Measurements from ENCODE around the gene SYAP1. TPM values are rescaled to one million over a fixed set of nuclear protein-coding genes. Genes with fewer than 3 reads are reported as not detected.
"Not testable (repeated sequence)": the region's sequence is repeated elsewhere in the genome, so short reads cannot be mapped to it uniquely, and the experiment has no call there.

The SYAP1 gene
- total and polyA plus RNA-seq, 4 experiments from 2014 or later, result 13.9 to 15.4 (median 14.5) TPM

- Mint-ChIP-seq H3K9me3 (no peaks in the 10 kb centered on the region), H3K4me3 (no peak overlapping the region), H3K27ac (peak overlapping the region in 1 of 7 donors; percentile 50), H3K4me1 (peaks cover 0 to 3% (median 0%) of the 10 kb centered on the region in 4 donors), H3K36me3 (peaks cover 45 to 48% of the 10 kb centered on the region in 2 donors), H3K27me3 (no peaks in the 10 kb centered on the region)
- H3K27ac ChIP-seq (ENCODE audit: low read depth, low read length), result no peak overlapping the region
- ChIA-PET CTCF (ENCODE audit: partially characterized antibody) (no interaction called here), POLR2A (ENCODE audit: partially characterized antibody) (no interaction called here)
- DNase-seq, result no peak
- no peak overlapping the region for H3K4me3 ChIP-seq (ENCODE audit: low read length in 2 of 2)
- no peaks in the 10 kb centered on the region for H3K9me3 ChIP-seq (ENCODE audit: control insufficient read depth in 1 of 2, low read length in 2 of 2)
- H3K4me1 ChIP-seq (ENCODE audit: insufficient read depth, low read length), result no peaks in the 10 kb centered on the region
- intact Hi-C loops (cut with micrococcal nuclease), result no loop called here
- no peaks in the 10 kb centered on the region for H3K27me3 ChIP-seq (ENCODE audit: insufficient read depth, low read length)
- H3K36me3 ChIP-seq (ENCODE audit: insufficient read depth, low read length), result peaks cover 7% of the 10 kb centered on the region
Measured at GRCh38 chrX:16756724-16757123, 37.3 kb downstream of the SYAP1 start.

- H3K27me3 Mint-ChIP-seq; H3K4me1 Mint-ChIP-seq; DNase-seq; H3K9me3 ChIP-seq (ENCODE audit: control insufficient read depth in 1 of 2, low read length in 2 of 2); H3K27me3 ChIP-seq (ENCODE audit: insufficient read depth, low read length); H3K4me1 ChIP-seq (ENCODE audit: insufficient read depth, low read length); POLR2A ChIA-PET (ENCODE audit: partially characterized antibody); H3K4me3 Mint-ChIP-seq; intact Hi-C loops (cut with micrococcal nuclease); H3K9me3 Mint-ChIP-seq; CTCF ChIA-PET (ENCODE audit: partially characterized antibody); H3K4me3 ChIP-seq (ENCODE audit: low read length in 2 of 2); H3K27ac ChIP-seq (ENCODE audit: low read depth, low read length); H3K36me3 ChIP-seq (ENCODE audit: insufficient read depth, low read length): not testable (repeated sequence)
- Mint-ChIP-seq H3K36me3 (peaks cover 21 to 22% of the 10 kb centered on the region in 2 donors), H3K27ac (peak overlapping the region in 1 of 7 donors; percentile 65)
Measured at GRCh38 chrX:16761500-16761899, 42.1 kb downstream of the SYAP1 start.

GRCh38 chrX:16762579-16762978 lies 43.2 kb downstream of the SYAP1 start:
- Histone ChIP-seq H3K27me3 (ENCODE audit: insufficient read depth, low read length) (no peaks in the 10 kb centered on the region), H3K9me3 (ENCODE audit: control insufficient read depth in 1 of 2, low read length in 2 of 2) (no peaks in the 10 kb centered on the region), H3K27ac (ENCODE audit: low read depth, low read length) (no peak overlapping the region), H3K4me3 (ENCODE audit: low read length in 2 of 2) (no peak overlapping the region), H3K36me3 (ENCODE audit: insufficient read depth, low read length) (no peaks in the 10 kb centered on the region), H3K4me1 (ENCODE audit: insufficient read depth, low read length) (no peaks in the 10 kb centered on the region)
- Mint-ChIP-seq H3K4me3 (no peak overlapping the region), H3K27ac (peak overlapping the region in 2 of 7 donors; percentile 8 to 88), H3K4me1 (no peaks in the 10 kb centered on the region), H3K9me3 (no peaks in the 10 kb centered on the region), H3K36me3 (peaks cover 13 to 14% of the 10 kb centered on the region in 2 donors), H3K27me3 (no peaks in the 10 kb centered on the region)
- intact Hi-C loops (cut with micrococcal nuclease), result no loop called here
- CTCF ChIA-PET (ENCODE audit: partially characterized antibody), result no interaction called here
- DNase-seq, result no peak
- POLR2A ChIA-PET (ENCODE audit: partially characterized antibody), result no interaction called here

- no peaks in the 10 kb centered on the region for H3K27me3 Mint-ChIP-seq
- peak overlapping the region in 1 of 7 donors; percentile 50 for H3K27ac Mint-ChIP-seq
- no peaks in the 10 kb centered on the region for H3K4me1 Mint-ChIP-seq
- Histone ChIP-seq H3K4me1 (ENCODE audit: insufficient read depth, low read length) (no peaks in the 10 kb centered on the region), H3K9me3 (ENCODE audit: control insufficient read depth in 1 of 2, low read length in 2 of 2) (no peaks in the 10 kb centered on the region), H3K36me3 (ENCODE audit: insufficient read depth, low read length) (no peaks in the 10 kb centered on the region), H3K4me3 (ENCODE audit: low read length in 2 of 2) (no peak overlapping the region), H3K27me3 (ENCODE audit: insufficient read depth, low read length) (no peaks in the 10 kb centered on the region), H3K27ac (ENCODE audit: low read depth, low read length) (no peak overlapping the region)
- no peak for DNase-seq
- peaks cover 0 to 4% of the 10 kb centered on the region in 2 donors for H3K36me3 Mint-ChIP-seq
- intact Hi-C loops (cut with micrococcal nuclease), result no loop called here
- POLR2A ChIA-PET (ENCODE audit: partially characterized antibody), result no interaction called here
- no peaks in the 10 kb centered on the region for H3K9me3 Mint-ChIP-seq
- H3K4me3 Mint-ChIP-seq, result no peak overlapping the region
- CTCF ChIA-PET (ENCODE audit: partially characterized antibody), result no interaction called here
Measured at GRCh38 chrX:16765594-16765993, 46.2 kb downstream of the SYAP1 start.

GRCh38 chrX:16770970-16771482 lies 51.6 kb downstream of the SYAP1 start:
- Mint-ChIP-seq H3K27ac (no peak overlapping the region), H3K36me3 (no peaks in the 10 kb centered on the region), H3K9me3 (no peaks in the 10 kb centered on the region), H3K4me1 (no peaks in the 10 kb centered on the region), H3K4me3 (no peak overlapping the region), H3K27me3 (no peaks in the 10 kb centered on the region)
- no peaks in the 10 kb centered on the region for H3K27me3 ChIP-seq (ENCODE audit: insufficient read depth, low read length)
- ChIA-PET CTCF (ENCODE audit: partially characterized antibody) (interaction anchor here (0.9 kb wide), 1 partner anchor 169 kb away, joined by 4 read pairs; no protein-coding TSS in a partner anchor), POLR2A (ENCODE audit: partially characterized antibody) (no interaction called here)
- no peak overlapping the region for H3K4me3 ChIP-seq (ENCODE audit: low read length in 2 of 2)
- H3K36me3 ChIP-seq (ENCODE audit: insufficient read depth, low read length), result no peaks in the 10 kb centered on the region
- intact Hi-C loops (cut with micrococcal nuclease), result no loop called here
- H3K4me1 ChIP-seq (ENCODE audit: insufficient read depth, low read length), result no peaks in the 10 kb centered on the region
- no peaks in the 10 kb centered on the region for H3K9me3 ChIP-seq (ENCODE audit: control insufficient read depth in 1 of 2, low read length in 2 of 2)
- no peak overlapping the region for H3K27ac ChIP-seq (ENCODE audit: low read depth, low read length)
- no peak for DNase-seq

- Histone ChIP-seq H3K4me3 (ENCODE audit: low read length in 2 of 2) (no peak overlapping the region), H3K27me3 (ENCODE audit: insufficient read depth, low read length) (no peaks in the 10 kb centered on the region), H3K4me1 (ENCODE audit: insufficient read depth, low read length) (no peaks in the 10 kb centered on the region), H3K36me3 (ENCODE audit: insufficient read depth, low read length) (no peaks in the 10 kb centered on the region), H3K9me3 (ENCODE audit: control insufficient read depth in 1 of 2, low read length in 2 of 2) (no peaks in the 10 kb centered on the region), H3K27ac (ENCODE audit: low read depth, low read length) (no peak overlapping the region)
- no peaks in the 10 kb centered on the region for H3K4me1 Mint-ChIP-seq
- no peaks in the 10 kb centered on the region for H3K36me3 Mint-ChIP-seq
- H3K4me3 Mint-ChIP-seq, result no peak overlapping the region
- CTCF ChIA-PET (ENCODE audit: partially characterized antibody), result interaction anchor here (0.9 kb wide), 1 partner anchor 169 kb away, joined by 4 read pairs; no protein-coding TSS in a partner anchor
- H3K27ac Mint-ChIP-seq, result no peak overlapping the region
- H3K9me3 Mint-ChIP-seq, result no peaks in the 10 kb centered on the region
- no peaks in the 10 kb centered on the region for H3K27me3 Mint-ChIP-seq
- intact Hi-C loops (cut with micrococcal nuclease), result no loop called here
- no peak for DNase-seq
- POLR2A ChIA-PET (ENCODE audit: partially characterized antibody), result no interaction called here
Measured at GRCh38 chrX:16771483-16772398, 52.3 kb downstream of the SYAP1 start.

DNA sequence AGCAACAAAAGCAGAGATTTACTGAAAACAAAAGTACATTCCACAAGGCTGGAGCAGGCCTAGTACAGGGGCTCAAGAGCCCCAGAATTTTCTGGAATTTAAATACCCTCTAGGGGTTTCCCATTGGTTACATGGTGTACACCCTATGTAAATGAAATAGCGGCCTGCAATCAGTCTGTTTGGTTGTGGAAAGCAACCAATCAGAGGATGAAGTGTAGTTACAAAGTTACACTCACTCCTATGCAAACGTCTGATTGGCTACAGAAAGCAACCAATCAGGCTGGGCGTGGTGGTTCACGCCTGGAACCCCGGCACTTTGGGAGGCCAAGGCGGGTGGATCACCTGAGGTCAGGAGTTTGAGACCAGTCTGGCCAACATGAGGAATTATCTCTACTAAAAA lies 53.0 kb downstream of the SYAP1 start:
- H3K9me3 Mint-ChIP-seq, result no peaks in the 10 kb centered on the region
- Histone ChIP-seq H3K36me3 (ENCODE audit: insufficient read depth, low read length) (no peaks in the 10 kb centered on the region), H3K27ac (ENCODE audit: low read depth, low read length) (no peak overlapping the region), H3K4me1 (ENCODE audit: insufficient read depth, low read length) (no peaks in the 10 kb centered on the region), H3K9me3 (ENCODE audit: control insufficient read depth in 1 of 2, low read length in 2 of 2) (no peaks in the 10 kb centered on the region), H3K27me3 (ENCODE audit: insufficient read depth, low read length) (no peaks in the 10 kb centered on the region), H3K4me3 (ENCODE audit: low read length in 2 of 2) (no peak overlapping the region)
- ChIA-PET CTCF (ENCODE audit: partially characterized antibody) (no interaction called here), POLR2A (ENCODE audit: partially characterized antibody) (no interaction called here)
- intact Hi-C loops (cut with micrococcal nuclease), result no loop called here
- no peaks in the 10 kb centered on the region for H3K27me3 Mint-ChIP-seq
- no peak overlapping the region for H3K4me3 Mint-ChIP-seq
- no peaks in the 10 kb centered on the region for H3K36me3 Mint-ChIP-seq
- no peak for DNase-seq
- H3K4me1 Mint-ChIP-seq, result no peaks in the 10 kb centered on the region
- H3K27ac Mint-ChIP-seq, result no peak overlapping the region
